ENCODE data around the gene ZNF620. TPM values are rescaled to one million over a fixed set of nuclear protein-coding genes. Genes with fewer than 3 reads are reported as not detected.

ZNF620 gene
- total and polyA plus RNA-seq, 5 donors from 2014 or later = 2.4 to 4.5 (median 2.9) TPM

GRCh38 chr3:40477666-40478065 lies 28.2 kb upstream of the ZNF620 start:
- Mint-ChIP-seq H3K4me1 (peaks cover 18 to 54% (median 30%) of the 10 kb centered on the region in 4 donors), H3K4me3 (peak overlapping the region; percentile 82 to 97 (median 93)), H3K27ac (peak overlapping the region; percentile 90 to 98 (median 98)), H3K36me3 (peaks cover 25% of the 10 kb centered on the region), H3K9me3 (peaks cover 0 to 2% (median 0%) of the 10 kb centered on the region in 7 donors), H3K27me3 (no peaks in the 10 kb centered on the region)
- peaks cover 19% of the 10 kb centered on the region for H3K36me3 ChIP-seq (ENCODE audit: control insufficient read depth, insufficient read depth, low read length)
- H3K4me1 ChIP-seq (ENCODE audit: control insufficient read depth, insufficient read depth, low read length, poor library complexity, severe bottlenecking) = peaks cover 8% of the 10 kb centered on the region
- H3K4me3 ChIP-seq (ENCODE audit: low read depth, low read length) = peak overlapping the region; percentile 86
- no peak for DNase-seq
- no peak for ATAC-seq (ENCODE audit: low read depth in 2 of 2)
- H3K27ac ChIP-seq (ENCODE audit: insufficient read depth, low read length, poor library complexity, severe bottlenecking) = peak overlapping the region; percentile 69
- no peaks in the 10 kb centered on the region for H3K9me3 ChIP-seq (ENCODE audit: control insufficient read depth in 2 of 2, low read length in 2 of 2)
- H3K27me3 ChIP-seq (ENCODE audit: control insufficient read depth, insufficient read depth, low read length) = no peaks in the 10 kb centered on the region

GRCh38 chr3:40487172-40487571 lies 18.7 kb upstream of the ZNF620 start:
- ATAC-seq (ENCODE audit: low read depth in 2 of 2) (no peak), DNase-seq (no peak)
- no peak overlapping the region for H3K4me3 Mint-ChIP-seq
- H3K9me3 Mint-ChIP-seq = peaks cover 0 to 24% (median 8%) of the 10 kb centered on the region in 7 donors
- peaks cover 60% of the 10 kb centered on the region for H3K36me3 Mint-ChIP-seq
- Histone ChIP-seq H3K27me3 (ENCODE audit: control insufficient read depth, insufficient read depth, low read length) (no peaks in the 10 kb centered on the region), H3K9me3 (ENCODE audit: control insufficient read depth in 2 of 2, low read length in 2 of 2) (peaks cover 15 to 19% of the 10 kb centered on the region in 2 experiments), H3K4me3 (ENCODE audit: low read depth, low read length) (no peak overlapping the region), H3K4me1 (ENCODE audit: control insufficient read depth, insufficient read depth, low read length, poor library complexity, severe bottlenecking) (no peaks in the 10 kb centered on the region), H3K27ac (ENCODE audit: insufficient read depth, low read length, poor library complexity, severe bottlenecking) (no peak overlapping the region), H3K36me3 (ENCODE audit: control insufficient read depth, insufficient read depth, low read length) (peaks cover 37% of the 10 kb centered on the region)
- H3K27ac Mint-ChIP-seq = no peak overlapping the region
- no peaks in the 10 kb centered on the region for H3K27me3 Mint-ChIP-seq
- peaks cover 0 to 9% (median 4%) of the 10 kb centered on the region in 4 donors for H3K4me1 Mint-ChIP-seq

DNA sequence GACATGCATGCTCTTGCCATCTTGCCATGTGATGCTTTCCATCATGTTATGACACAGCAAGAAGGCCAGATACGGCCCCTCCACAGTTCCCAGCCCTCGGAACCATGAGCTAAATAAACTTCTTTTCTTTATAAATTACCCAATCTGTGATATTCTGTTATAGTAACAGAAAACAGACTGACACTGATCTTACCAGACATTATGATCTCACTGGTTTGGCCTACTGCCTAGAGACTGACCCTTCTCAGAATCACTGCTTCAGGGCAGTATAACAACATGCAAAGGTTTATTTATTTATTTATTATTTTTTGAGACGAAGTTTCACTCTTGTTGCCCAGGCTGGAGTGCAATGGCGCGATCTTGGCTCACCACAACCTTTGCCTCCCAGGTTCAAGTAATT lies 14.9 kb upstream of the ZNF620 start:
- Mint-ChIP-seq H3K27me3 (no peaks in the 10 kb centered on the region), H3K27ac (no peak overlapping the region), H3K36me3 (peaks cover 37% of the 10 kb centered on the region), H3K9me3 (peaks cover 0 to 24% (median 9%) of the 10 kb centered on the region in 7 donors), H3K4me3 (no peak overlapping the region), H3K4me1 (peaks cover 0 to 3% (median 1%) of the 10 kb centered on the region in 4 donors)
- Histone ChIP-seq H3K4me3 (ENCODE audit: low read depth, low read length) (no peak overlapping the region), H3K27me3 (ENCODE audit: control insufficient read depth, insufficient read depth, low read length) (no peaks in the 10 kb centered on the region), H3K4me1 (ENCODE audit: control insufficient read depth, insufficient read depth, low read length, poor library complexity, severe bottlenecking) (no peaks in the 10 kb centered on the region), H3K27ac (ENCODE audit: insufficient read depth, low read length, poor library complexity, severe bottlenecking) (no peak overlapping the region), H3K36me3 (ENCODE audit: control insufficient read depth, insufficient read depth, low read length) (peaks cover 21% of the 10 kb centered on the region), H3K9me3 (ENCODE audit: control insufficient read depth in 2 of 2, low read length in 2 of 2) (peaks cover 15 to 19% of the 10 kb centered on the region in 2 experiments)
- DNase-seq = no peak
- no peak for ATAC-seq (ENCODE audit: low read depth in 2 of 2)

GRCh38 chr3:40494698-40495097 lies 11.1 kb upstream of the ZNF620 start:
- Histone ChIP-seq H3K27ac (ENCODE audit: insufficient read depth, low read length, poor library complexity, severe bottlenecking) (no peak overlapping the region), H3K36me3 (ENCODE audit: control insufficient read depth, insufficient read depth, low read length) (no peaks in the 10 kb centered on the region), H3K27me3 (ENCODE audit: control insufficient read depth, insufficient read depth, low read length) (no peaks in the 10 kb centered on the region), H3K4me3 (ENCODE audit: low read depth, low read length) (no peak overlapping the region), H3K9me3 (ENCODE audit: control insufficient read depth in 2 of 2, low read length in 2 of 2) (no peaks in the 10 kb centered on the region), H3K4me1 (ENCODE audit: control insufficient read depth, insufficient read depth, low read length, poor library complexity, severe bottlenecking) (no peaks in the 10 kb centered on the region)
- Mint-ChIP-seq H3K36me3 (peaks cover 16% of the 10 kb centered on the region), H3K27me3 (no peaks in the 10 kb centered on the region), H3K4me1 (peaks cover 0 to 3% (median 0%) of the 10 kb centered on the region in 4 donors), H3K27ac (no peak overlapping the region), H3K4me3 (no peak overlapping the region), H3K9me3 (peaks cover 0 to 6% (median 0%) of the 10 kb centered on the region in 7 donors)
- ATAC-seq (ENCODE audit: low read depth in 2 of 2) (no peak), DNase-seq (no peak)

- no peaks in the 10 kb centered on the region for H3K27me3 ChIP-seq (ENCODE audit: control insufficient read depth, insufficient read depth, low read length)
- Mint-ChIP-seq H3K4me1 (no peaks in the 10 kb centered on the region), H3K9me3 (peaks cover 0 to 4% (median 0%) of the 10 kb centered on the region in 7 donors), H3K4me3 (no peak overlapping the region), H3K27ac (no peak overlapping the region), H3K36me3 (peaks cover 8% of the 10 kb centered on the region), H3K27me3 (no peaks in the 10 kb centered on the region)
- ATAC-seq (ENCODE audit: low read depth in 2 of 2) (no peak), DNase-seq (no peak)
- no peak overlapping the region for H3K27ac ChIP-seq (ENCODE audit: insufficient read depth, low read length, poor library complexity, severe bottlenecking)
- no peaks in the 10 kb centered on the region for H3K9me3 ChIP-seq (ENCODE audit: control insufficient read depth in 2 of 2, low read length in 2 of 2)
- no peak overlapping the region for H3K4me3 ChIP-seq (ENCODE audit: low read depth, low read length)
- no peaks in the 10 kb centered on the region for H3K36me3 ChIP-seq (ENCODE audit: control insufficient read depth, insufficient read depth, low read length)
- no peaks in the 10 kb centered on the region for H3K4me1 ChIP-seq (ENCODE audit: control insufficient read depth, insufficient read depth, low read length, poor library complexity, severe bottlenecking)
These were observed 8.6 kb upstream of the ZNF620 start for GRCh38 chr3:40497288-40497687.

DNA sequence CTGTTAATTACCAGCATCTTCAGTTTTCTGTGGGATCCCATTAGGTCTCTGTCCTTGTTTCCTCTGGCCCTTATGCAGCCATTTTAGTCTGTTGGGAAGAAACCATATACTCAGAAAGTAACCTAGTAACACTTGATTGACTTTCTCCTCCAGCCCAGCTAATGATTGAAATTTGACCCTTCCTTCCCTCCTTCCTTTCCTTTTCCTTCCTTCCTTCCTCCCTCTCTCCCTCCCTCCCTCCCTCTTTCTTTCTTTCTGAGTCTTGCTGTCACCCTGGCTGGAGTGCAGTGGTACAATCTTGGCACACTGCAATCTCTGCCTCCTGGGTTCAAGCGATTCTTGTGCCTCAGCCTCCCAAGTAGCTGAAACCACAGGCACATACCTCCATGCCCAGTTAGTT lies 5.9 kb upstream of the ZNF620 start:
- H3K9me3 ChIP-seq (ENCODE audit: control insufficient read depth in 2 of 2, low read length in 2 of 2) = no peaks in the 10 kb centered on the region
- no peaks in the 10 kb centered on the region for H3K27me3 Mint-ChIP-seq
- H3K27ac Mint-ChIP-seq = no peak overlapping the region
- no peak overlapping the region for H3K4me3 ChIP-seq (ENCODE audit: low read depth, low read length)
- H3K4me1 Mint-ChIP-seq = peaks cover 0 to under 1% (median 0%) of the 10 kb centered on the region in 4 donors
- DNase-seq = no peak
- no peak overlapping the region for H3K4me3 Mint-ChIP-seq
- no peak overlapping the region for H3K27ac ChIP-seq (ENCODE audit: insufficient read depth, low read length, poor library complexity, severe bottlenecking)
- no peak for ATAC-seq (ENCODE audit: low read depth in 2 of 2)
- H3K4me1 ChIP-seq (ENCODE audit: control insufficient read depth, insufficient read depth, low read length, poor library complexity, severe bottlenecking) = no peaks in the 10 kb centered on the region
- H3K36me3 ChIP-seq (ENCODE audit: control insufficient read depth, insufficient read depth, low read length) = no peaks in the 10 kb centered on the region
- no peaks in the 10 kb centered on the region for H3K27me3 ChIP-seq (ENCODE audit: control insufficient read depth, insufficient read depth, low read length)
- H3K9me3 Mint-ChIP-seq = peaks cover 0 to 4% (median 0%) of the 10 kb centered on the region in 7 donors
- H3K36me3 Mint-ChIP-seq = peaks cover 8% of the 10 kb centered on the region

DNA sequence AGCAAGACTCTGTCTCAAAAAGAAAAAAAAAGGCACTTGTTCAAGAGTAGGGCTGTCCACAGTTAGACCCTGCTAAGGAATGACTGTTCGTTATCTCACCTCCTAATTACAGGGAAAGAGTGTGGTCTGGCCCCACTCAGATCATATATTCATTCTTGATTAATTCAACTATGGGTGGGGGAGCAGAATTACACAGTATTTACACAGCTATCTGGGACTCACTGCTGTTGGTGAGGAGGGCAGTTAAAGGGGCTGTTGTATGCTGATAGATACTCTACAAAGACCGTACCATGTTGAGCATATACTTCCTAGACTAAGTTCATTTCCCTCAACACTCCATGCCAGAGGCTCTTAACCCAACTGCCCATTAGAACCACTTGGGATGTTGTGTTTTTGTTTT lies 3.8 kb upstream of the ZNF620 start:
- ATAC-seq (ENCODE audit: low read depth in 2 of 2) = no peak
- no peak for DNase-seq
- H3K36me3 ChIP-seq (ENCODE audit: control insufficient read depth, insufficient read depth, low read length) = no peaks in the 10 kb centered on the region
- no peak overlapping the region for H3K27ac ChIP-seq (ENCODE audit: insufficient read depth, low read length, poor library complexity, severe bottlenecking)
- peaks cover 11% of the 10 kb centered on the region for H3K4me1 ChIP-seq (ENCODE audit: control insufficient read depth, insufficient read depth, low read length, poor library complexity, severe bottlenecking)
- H3K9me3 ChIP-seq (ENCODE audit: control insufficient read depth in 2 of 2, low read length in 2 of 2) = no peaks in the 10 kb centered on the region
- peaks cover 4 to 21% (median 12%) of the 10 kb centered on the region in 4 donors for H3K4me1 Mint-ChIP-seq
- no peaks in the 10 kb centered on the region for H3K27me3 ChIP-seq (ENCODE audit: control insufficient read depth, insufficient read depth, low read length)
- H3K36me3 Mint-ChIP-seq = peaks cover 8% of the 10 kb centered on the region
- H3K27ac Mint-ChIP-seq = no peak overlapping the region
- H3K4me3 ChIP-seq (ENCODE audit: low read depth, low read length) = no peak overlapping the region
- H3K27me3 Mint-ChIP-seq = no peaks in the 10 kb centered on the region
- H3K9me3 Mint-ChIP-seq = peaks cover 0 to 1% (median 0%) of the 10 kb centered on the region in 7 donors
- no peak overlapping the region for H3K4me3 Mint-ChIP-seq

Measured in CD4-positive, CD25-positive, alpha-beta regulatory T cell (primary cell).